ENCODE results near the gene PPFIA1. TPM values are rescaled to one million over a fixed set of nuclear protein-coding genes. Genes with fewer than 3 reads are reported as not detected.

The PPFIA1 gene
- total RNA-seq, 1 donor from 2014 or later: 52.3 TPM

DNA sequence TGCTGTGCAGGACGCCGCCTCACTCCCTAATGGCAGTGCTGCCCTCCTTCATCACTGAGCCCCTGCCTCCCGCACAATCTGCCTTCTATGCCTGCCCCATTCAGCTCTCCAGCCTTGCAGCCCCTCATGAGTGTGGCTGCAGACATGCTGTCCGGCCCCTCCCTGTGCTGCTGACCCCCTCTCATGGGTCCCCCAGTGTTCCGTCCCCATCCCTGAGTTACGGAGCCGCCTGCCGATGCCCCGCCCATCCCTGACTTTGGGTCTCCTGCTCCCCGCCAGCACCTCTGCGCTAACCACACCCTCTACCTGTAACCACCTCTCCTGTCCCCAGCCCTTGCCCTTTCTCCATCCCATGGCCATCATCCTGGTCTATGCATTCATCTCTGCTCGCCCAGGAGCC lies 161.1 kb downstream of the PPFIA1 start:
- H3K27me3 Mint-ChIP-seq (ENCODE audit: unreplicated experiment): peaks cover 10% of the 10 kb centered on the region
- no peak overlapping the region for H3K4me3 Mint-ChIP-seq (ENCODE audit: unreplicated experiment)
- TF ChIP-seq, protein P1, sequence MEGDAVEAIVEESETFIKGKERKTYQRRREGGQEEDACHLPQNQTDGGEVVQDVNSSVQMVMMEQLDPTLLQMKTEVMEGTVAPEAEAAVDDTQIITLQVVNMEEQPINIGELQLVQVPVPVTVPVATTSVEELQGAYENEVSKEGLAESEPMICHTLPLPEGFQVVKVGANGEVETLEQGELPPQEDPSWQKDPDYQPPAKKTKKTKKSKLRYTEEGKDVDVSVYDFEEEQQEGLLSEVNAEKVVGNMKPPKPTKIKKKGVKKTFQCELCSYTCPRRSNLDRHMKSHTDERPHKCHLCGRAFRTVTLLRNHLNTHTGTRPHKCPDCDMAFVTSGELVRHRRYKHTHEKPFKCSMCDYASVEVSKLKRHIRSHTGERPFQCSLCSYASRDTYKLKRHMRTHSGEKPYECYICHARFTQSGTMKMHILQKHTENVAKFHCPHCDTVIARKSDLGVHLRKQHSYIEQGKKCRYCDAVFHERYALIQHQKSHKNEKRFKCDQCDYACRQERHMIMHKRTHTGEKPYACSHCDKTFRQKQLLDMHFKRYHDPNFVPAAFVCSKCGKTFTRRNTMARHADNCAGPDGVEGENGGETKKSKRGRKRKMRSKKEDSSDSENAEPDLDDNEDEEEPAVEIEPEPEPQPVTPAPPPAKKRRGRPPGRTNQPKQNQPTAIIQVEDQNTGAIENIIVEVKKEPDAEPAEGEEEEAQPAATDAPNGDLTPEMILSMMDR (IDR thresholded peaks at IDR 0.05; ENCODE audit: unreplicated experiment): no peak
- DNase-seq (ENCODE audit: low spot score): no peak
- peaks cover 3% of the 10 kb centered on the region for H3K4me1 Mint-ChIP-seq (ENCODE audit: unreplicated experiment)
- no peaks in the 10 kb centered on the region for H3K9me3 Mint-ChIP-seq (ENCODE audit: unreplicated experiment)
- H3K27ac Mint-ChIP-seq (ENCODE audit: unreplicated experiment): peak overlapping the region; percentile 21
- peaks cover 58% of the 10 kb centered on the region for H3K36me3 Mint-ChIP-seq (ENCODE audit: low read depth, unreplicated experiment)

DNA sequence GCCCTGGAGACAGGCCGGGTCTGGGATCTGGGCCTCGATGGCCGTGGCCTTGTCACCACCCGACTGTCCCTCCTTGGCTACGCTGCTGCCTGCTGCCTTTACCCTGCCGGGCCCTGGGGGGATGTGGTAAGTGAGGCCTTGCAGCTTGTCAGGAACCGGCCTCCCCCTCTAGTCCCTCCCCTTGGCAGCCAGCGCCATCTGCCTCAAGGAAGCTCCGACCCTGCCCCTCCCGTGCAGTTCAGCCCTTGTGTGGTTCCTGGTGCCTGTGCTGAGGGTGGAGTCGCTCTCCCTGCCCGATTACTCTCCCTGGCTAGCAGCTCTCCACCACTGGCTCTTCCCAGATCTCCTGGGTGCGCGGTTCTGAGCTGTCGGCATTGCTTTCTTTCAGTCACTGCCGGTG lies 161.6 kb downstream of the PPFIA1 start:
- Mint-ChIP-seq H3K9me3 (ENCODE audit: unreplicated experiment) (no peaks in the 10 kb centered on the region), H3K27ac (ENCODE audit: unreplicated experiment) (no peak overlapping the region), H3K4me3 (ENCODE audit: unreplicated experiment) (peak overlapping the region; percentile 85), H3K4me1 (ENCODE audit: unreplicated experiment) (peaks cover 3% of the 10 kb centered on the region), H3K27me3 (ENCODE audit: unreplicated experiment) (peaks cover 10% of the 10 kb centered on the region), H3K36me3 (ENCODE audit: low read depth, unreplicated experiment) (peaks cover 62% of the 10 kb centered on the region)
- TF ChIP-seq, protein P1 (IDR thresholded peaks at IDR 0.05; ENCODE audit: unreplicated experiment): no peak
- DNase-seq (ENCODE audit: low spot score): no peak

DNA sequence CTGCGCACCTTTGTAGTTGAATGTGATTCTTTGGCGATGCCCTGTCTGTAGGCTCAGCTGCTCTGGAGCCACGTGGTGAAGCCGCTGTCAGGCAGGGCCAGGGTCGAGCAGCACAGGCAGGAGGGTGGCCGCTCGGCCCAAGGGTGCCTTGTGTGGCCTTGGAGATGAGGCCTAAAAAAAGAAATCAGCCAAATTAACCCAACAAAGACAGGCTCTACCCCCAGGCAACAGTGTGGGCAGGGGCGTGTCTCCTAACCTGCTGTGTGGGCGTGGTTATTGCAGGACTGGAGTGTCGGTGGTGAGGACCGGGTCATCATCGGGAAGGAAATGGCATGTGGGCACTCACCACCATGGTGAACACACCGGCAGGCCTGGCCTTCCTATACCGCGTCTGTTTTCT lies 162.1 kb downstream of the PPFIA1 start:
- no peak overlapping the region for H3K27ac Mint-ChIP-seq (ENCODE audit: unreplicated experiment)
- peaks cover 3% of the 10 kb centered on the region for H3K4me1 Mint-ChIP-seq (ENCODE audit: unreplicated experiment)
- no peak for DNase-seq (ENCODE audit: low spot score)
- H3K27me3 Mint-ChIP-seq (ENCODE audit: unreplicated experiment): peaks cover 8% of the 10 kb centered on the region
- TF ChIP-seq, protein P1 (IDR thresholded peaks at IDR 0.05; ENCODE audit: unreplicated experiment): no peak
- H3K36me3 Mint-ChIP-seq (ENCODE audit: low read depth, unreplicated experiment): peaks cover 63% of the 10 kb centered on the region
- H3K4me3 Mint-ChIP-seq (ENCODE audit: unreplicated experiment): peak overlapping the region; percentile 85
- no peaks in the 10 kb centered on the region for H3K9me3 Mint-ChIP-seq (ENCODE audit: unreplicated experiment)

DNA sequence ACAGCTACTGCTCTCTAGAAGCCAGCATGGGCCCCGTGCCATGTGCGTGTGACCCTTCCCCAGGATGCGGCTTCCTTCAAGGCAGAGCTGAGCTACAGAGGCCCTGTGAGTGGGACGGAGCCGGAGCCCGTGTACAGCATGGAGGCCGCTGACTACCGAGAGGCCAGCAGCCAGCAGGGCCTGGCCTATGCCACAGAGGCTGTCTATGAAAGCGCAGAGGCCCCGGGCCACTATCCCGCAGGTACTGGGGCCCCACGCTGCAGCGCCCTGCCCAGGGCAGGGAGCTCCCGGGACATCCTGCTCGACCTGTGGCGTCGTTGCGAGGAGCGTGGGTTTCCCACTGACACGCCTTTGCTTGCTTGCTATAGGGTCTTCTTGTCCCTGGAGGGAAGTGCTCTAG lies 162.5 kb downstream of the PPFIA1 start:
- peaks cover 3% of the 10 kb centered on the region for H3K4me1 Mint-ChIP-seq (ENCODE audit: unreplicated experiment)
- no peak overlapping the region for H3K4me3 Mint-ChIP-seq (ENCODE audit: unreplicated experiment)
- TF ChIP-seq, protein P1 (IDR thresholded peaks at IDR 0.05; ENCODE audit: unreplicated experiment): no peak
- no peak overlapping the region for H3K27ac Mint-ChIP-seq (ENCODE audit: unreplicated experiment)
- H3K9me3 Mint-ChIP-seq (ENCODE audit: unreplicated experiment): no peaks in the 10 kb centered on the region
- H3K36me3 Mint-ChIP-seq (ENCODE audit: low read depth, unreplicated experiment): peaks cover 64% of the 10 kb centered on the region
- peaks cover 8% of the 10 kb centered on the region for H3K27me3 Mint-ChIP-seq (ENCODE audit: unreplicated experiment)
- DNase-seq (ENCODE audit: low spot score): no peak

DNA sequence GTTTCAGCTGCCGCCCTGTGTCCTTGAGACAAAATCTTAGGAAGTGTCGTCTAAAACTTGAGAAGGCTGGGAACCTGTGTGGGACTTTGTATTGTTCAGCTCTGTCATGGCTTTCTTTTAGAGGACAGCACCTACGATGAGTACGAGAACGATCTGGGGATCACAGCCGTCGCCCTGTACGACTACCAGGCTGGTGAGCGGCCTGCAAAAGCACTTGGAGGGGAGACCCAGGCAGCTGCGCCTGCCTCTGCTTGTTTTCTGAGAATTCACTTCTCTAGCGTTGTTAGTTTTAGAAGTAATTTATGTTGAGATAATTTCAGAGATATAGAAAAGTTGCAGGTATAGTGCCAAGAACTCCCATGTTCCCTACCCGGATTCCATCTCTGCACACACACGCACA lies 163.0 kb downstream of the PPFIA1 start:
- peaks cover 8% of the 10 kb centered on the region for H3K27me3 Mint-ChIP-seq (ENCODE audit: unreplicated experiment)
- no peaks in the 10 kb centered on the region for H3K9me3 Mint-ChIP-seq (ENCODE audit: unreplicated experiment)
- H3K27ac Mint-ChIP-seq (ENCODE audit: unreplicated experiment): peak overlapping the region; percentile 57
- H3K36me3 Mint-ChIP-seq (ENCODE audit: low read depth, unreplicated experiment): peaks cover 69% of the 10 kb centered on the region
- peaks cover 3% of the 10 kb centered on the region for H3K4me1 Mint-ChIP-seq (ENCODE audit: unreplicated experiment)
- DNase-seq (ENCODE audit: low spot score): no peak
- peak overlapping the region; percentile 51 for H3K4me3 Mint-ChIP-seq (ENCODE audit: unreplicated experiment)
- TF ChIP-seq, protein P1 (IDR thresholded peaks at IDR 0.05; ENCODE audit: unreplicated experiment): no peak

Small RNA genes within 50 kb of the gene (microRNA-seq; reads per million reads assigned to microRNA genes)
- 8.7 reads per million, percentile 57 among the genes with 10 or more reads in this experiment for gene MIR548K (ENCODE audit: unreplicated experiment)

Other genes starting within 250 kb of the PPFIA1 start
- gene ANO1, start 192.4 kb upstream of the PPFIA1 start, total RNA-seq (ENCODE audit: unreplicated experiment): 3.8 TPM
- gene FADD, start 67.4 kb upstream of the PPFIA1 start, total RNA-seq (ENCODE audit: unreplicated experiment): 30.3 TPM
- 458 TPM for gene CTTN, start 127.8 kb downstream of the PPFIA1 start, total RNA-seq (ENCODE audit: unreplicated experiment)

Data from endothelial cell (in vitro differentiated cells).